RWPE2 (cell line): ENCODE results near the gene CEP89.

Experiments
- ATAC-seq: fragments of 200-7000 bp; cut with Tn5 transposase; 3 replicates; pipeline ENCODE4 v1.9.1; 2021; ENCODE audit warnings: low read depth
- DNase-seq: peaks from one replicate; pipeline ENCODE4 v3.0.0-alpha.2; 2020; ENCODE audit warnings: low spot score
- H3K27ac ChIP-seq: fragments of 450-650 bp; 2 replicates; pipeline ENCODE4 v1.5.1; 2017; ENCODE audit warnings: mild to moderate bottlenecking; ENCODE audit not compliant: poor library complexity, severe bottlenecking
- H3K27me3 ChIP-seq: fragments of 250-450 bp; sonication (Bioruptor Pico); 2 replicates; pipeline ENCODE4 v1.5.1; 2021; ENCODE audit warnings: mild to moderate bottlenecking, moderate library complexity; ENCODE audit not compliant: insufficient read depth, poor library complexity, severe bottlenecking
- H3K36me3 ChIP-seq: fragments of 250-450 bp; sonication (Bioruptor Pico); 2 replicates; pipeline ENCODE4 v1.5.1; 2020; ENCODE audit warnings: low read depth, mild to moderate bottlenecking, moderate library complexity
- H3K4me1 ChIP-seq: fragments of 250-450 bp; sonication (Bioruptor Pico); 2 replicates; pipeline ENCODE4 v1.5.1; 2021; ENCODE audit warnings: mild to moderate bottlenecking, moderate library complexity; ENCODE audit not compliant: insufficient read depth, poor library complexity, severe bottlenecking
- H3K4me3 ChIP-seq: fragments of 250-450 bp; sonication (Bioruptor Pico); 2 replicates; pipeline ENCODE4 v1.5.1; 2021; ENCODE audit warnings: mild to moderate bottlenecking, moderate library complexity; ENCODE audit not compliant: severe bottlenecking
- H3K9me3 ChIP-seq: fragments of 250-450 bp; sonication (Bioruptor Pico); 2 replicates; pipeline ENCODE4 v1.5.1; 2021; ENCODE audit warnings: mild to moderate bottlenecking, moderate library complexity; ENCODE audit not compliant: severe bottlenecking
- TF ChIP-seq, protein P1 (sequence below): fragments of 450-650 bp; IDR thresholded peaks from one replicate; pipeline ENCODE4 v1.5.1; 2017; ENCODE audit warnings: mild to moderate bottlenecking, moderate library complexity; ENCODE audit not compliant: poor library complexity, severe bottlenecking

Gene CEP89

DNA sequence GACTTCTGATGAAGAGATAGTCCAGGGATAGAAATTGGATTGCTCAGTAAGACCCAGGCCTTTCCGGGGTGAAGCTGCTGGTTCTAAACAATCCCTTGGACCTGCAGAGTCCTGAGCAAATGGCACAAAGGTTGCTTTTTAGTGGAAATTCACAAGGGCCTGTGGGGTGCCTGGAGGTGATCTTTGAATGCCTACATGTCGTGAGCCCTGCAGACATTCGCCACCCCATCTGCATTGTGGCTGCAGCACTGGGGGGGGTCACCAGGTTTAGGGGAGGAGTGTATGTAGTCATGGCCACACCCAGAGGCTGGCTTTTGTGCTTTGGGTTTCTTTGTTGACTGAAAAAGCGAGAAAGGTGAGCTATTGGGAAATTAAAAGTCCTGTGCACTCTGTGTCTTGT lies 143.6 kb downstream of the CEP89 start:
- no peak for ATAC-seq

More for the DNA sequence above, 143.6 kb downstream of the CEP89 start:
- H3K36me3 ChIP-seq, result no peaks in the 10 kb centered on the region
- TF ChIP-seq, protein P1, sequence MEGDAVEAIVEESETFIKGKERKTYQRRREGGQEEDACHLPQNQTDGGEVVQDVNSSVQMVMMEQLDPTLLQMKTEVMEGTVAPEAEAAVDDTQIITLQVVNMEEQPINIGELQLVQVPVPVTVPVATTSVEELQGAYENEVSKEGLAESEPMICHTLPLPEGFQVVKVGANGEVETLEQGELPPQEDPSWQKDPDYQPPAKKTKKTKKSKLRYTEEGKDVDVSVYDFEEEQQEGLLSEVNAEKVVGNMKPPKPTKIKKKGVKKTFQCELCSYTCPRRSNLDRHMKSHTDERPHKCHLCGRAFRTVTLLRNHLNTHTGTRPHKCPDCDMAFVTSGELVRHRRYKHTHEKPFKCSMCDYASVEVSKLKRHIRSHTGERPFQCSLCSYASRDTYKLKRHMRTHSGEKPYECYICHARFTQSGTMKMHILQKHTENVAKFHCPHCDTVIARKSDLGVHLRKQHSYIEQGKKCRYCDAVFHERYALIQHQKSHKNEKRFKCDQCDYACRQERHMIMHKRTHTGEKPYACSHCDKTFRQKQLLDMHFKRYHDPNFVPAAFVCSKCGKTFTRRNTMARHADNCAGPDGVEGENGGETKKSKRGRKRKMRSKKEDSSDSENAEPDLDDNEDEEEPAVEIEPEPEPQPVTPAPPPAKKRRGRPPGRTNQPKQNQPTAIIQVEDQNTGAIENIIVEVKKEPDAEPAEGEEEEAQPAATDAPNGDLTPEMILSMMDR, result no peak
- H3K4me1 ChIP-seq, result no peaks in the 10 kb centered on the region
- no peak for DNase-seq
- no peaks in the 10 kb centered on the region for H3K9me3 ChIP-seq
- no peak overlapping the region for H3K4me3 ChIP-seq
- no peak overlapping the region for H3K27ac ChIP-seq
- H3K27me3 ChIP-seq, result no peaks in the 10 kb centered on the region
